ENCODE data around the gene SKA1.
"Not testable (repeated sequence)": the region's sequence is repeated elsewhere in the genome, so short reads cannot be mapped to it uniquely, and the experiment has no call there.

The SKA1 gene

DNA sequence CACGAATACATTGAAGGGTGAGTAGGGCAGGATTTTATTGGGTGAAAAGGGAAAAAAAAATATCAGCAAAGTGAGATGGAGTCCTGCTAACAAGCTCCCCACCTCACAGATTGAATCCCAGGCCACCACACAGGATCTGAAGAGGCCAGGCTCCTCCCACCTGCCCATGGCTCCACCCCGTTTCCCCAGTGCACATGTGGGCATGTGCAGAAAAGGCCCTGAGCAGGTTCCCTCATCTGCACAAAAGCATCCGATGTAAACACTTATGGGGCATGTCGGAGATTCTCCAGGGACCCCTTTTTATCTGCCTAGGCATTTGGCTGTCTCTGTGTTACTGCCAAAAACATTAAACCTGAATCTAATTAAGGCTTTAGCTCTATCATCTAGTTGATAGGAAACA is 35.2 kb downstream of the SKA1 start:
- H3K9me3 ChIP-seq (ENCODE audit: low read depth, low read length) = no peaks in the 10 kb centered on the region
- H3K27ac ChIP-seq = no peak overlapping the region
- no peaks in the 10 kb centered on the region for H3K36me3 ChIP-seq (ENCODE audit: insufficient read depth, low read length)
- H3K4me3 ChIP-seq = no peak overlapping the region
- DNase-seq (ENCODE audit: low read depth, low spot score) = no peak
- TF ChIP-seq EZH2 (IDR thresholded peaks at IDR 0.05) = no peak
- no peak for TF ChIP-seq POLR2AphosphoS5 (IDR thresholded peaks at IDR 0.05; ENCODE audit: borderline replicate concordance, low read depth, low read length)
- no peak for TF ChIP-seq FOXP2 (optimal IDR thresholded peaks at IDR 0.05; ENCODE audit: control extremely low read depth, extremely low read length, insufficient read depth)
- no peak overlapping the region for H3K9ac ChIP-seq (ENCODE audit: insufficient read length)

DNA sequence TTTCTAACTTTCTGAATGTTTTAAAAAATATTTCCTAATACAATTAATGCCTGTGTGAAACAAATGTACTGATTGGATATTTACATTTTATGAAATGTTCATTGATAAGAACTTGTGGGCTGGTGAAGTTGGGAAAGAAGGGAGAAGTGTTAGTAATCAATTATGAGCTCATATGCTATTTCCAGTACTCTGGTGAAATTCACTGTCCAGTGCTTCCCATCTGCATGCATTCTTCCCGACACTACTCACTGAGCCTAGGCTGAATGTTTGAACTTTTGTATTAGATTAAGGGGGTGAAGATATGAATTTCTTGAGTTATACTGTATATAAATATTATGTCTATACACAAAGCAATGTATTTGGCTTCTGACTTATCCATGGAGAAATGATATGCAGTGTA is 36.0 kb downstream of the SKA1 start:
- TF ChIP-seq POLR2AphosphoS5 (IDR thresholded peaks at IDR 0.05; ENCODE audit: borderline replicate concordance, low read depth, low read length) (no peak), FOXP2 (optimal IDR thresholded peaks at IDR 0.05; ENCODE audit: control extremely low read depth, extremely low read length, insufficient read depth) (no peak), EZH2 (IDR thresholded peaks at IDR 0.05) (no peak)
- Histone ChIP-seq H3K36me3 (ENCODE audit: insufficient read depth, low read length) (no peaks in the 10 kb centered on the region), H3K9me3 (ENCODE audit: low read depth, low read length) (no peaks in the 10 kb centered on the region), H3K9ac (ENCODE audit: insufficient read length) (no peak overlapping the region), H3K4me3 (no peak overlapping the region), H3K27ac (no peak overlapping the region)
- DNase-seq (ENCODE audit: low read depth, low spot score) = no peak

DNA sequence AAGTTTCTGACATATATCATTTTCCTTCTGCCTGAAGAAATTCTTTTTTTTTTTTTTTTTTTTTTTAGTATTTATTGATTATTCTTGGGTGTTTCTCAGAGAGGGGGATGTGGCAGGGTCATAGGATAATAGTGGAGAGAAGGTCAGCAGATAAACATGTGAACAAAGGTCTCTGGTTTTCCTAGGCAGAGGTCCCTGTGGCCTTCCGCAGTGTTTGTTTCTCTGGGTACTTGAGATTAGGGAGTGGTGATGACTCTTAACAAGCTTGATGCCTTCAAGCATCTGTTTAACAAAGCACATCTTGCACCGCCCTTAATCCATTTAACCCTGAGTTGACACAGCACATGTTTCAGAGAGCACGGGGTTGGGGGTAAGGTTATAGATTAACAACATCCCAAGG is 42.0 kb downstream of the SKA1 start:
- H3K27ac ChIP-seq; H3K36me3 ChIP-seq (ENCODE audit: insufficient read depth, low read length); H3K9ac ChIP-seq (ENCODE audit: insufficient read length); H3K9me3 ChIP-seq (ENCODE audit: low read depth, low read length); DNase-seq (ENCODE audit: low read depth, low spot score); H3K4me3 ChIP-seq: not testable (repeated sequence)

- not testable (repeated sequence) for DNase-seq (ENCODE audit: low read depth, low spot score); H3K36me3 ChIP-seq (ENCODE audit: insufficient read depth, low read length); H3K9me3 ChIP-seq (ENCODE audit: low read depth, low read length); H3K9ac ChIP-seq (ENCODE audit: insufficient read length); H3K4me3 ChIP-seq; H3K27ac ChIP-seq
Measured at GRCh38 chr18:50417705-50418104, 42.9 kb downstream of the SKA1 start.

GRCh38 chr18:50418650-50419049 is 43.8 kb downstream of the SKA1 start:
- Histone ChIP-seq H3K9ac (ENCODE audit: insufficient read length) (no peak overlapping the region), H3K27ac (no peak overlapping the region), H3K4me3 (no peak overlapping the region), H3K36me3 (ENCODE audit: insufficient read depth, low read length) (no peaks in the 10 kb centered on the region), H3K9me3 (ENCODE audit: low read depth, low read length) (no peaks in the 10 kb centered on the region)
- TF ChIP-seq EZH2 (IDR thresholded peaks at IDR 0.05) (no peak), FOXP2 (optimal IDR thresholded peaks at IDR 0.05; ENCODE audit: control extremely low read depth, extremely low read length, insufficient read depth) (no peak), POLR2AphosphoS5 (IDR thresholded peaks at IDR 0.05; ENCODE audit: borderline replicate concordance, low read depth, low read length) (no peak)
- no peak for DNase-seq (ENCODE audit: low read depth, low spot score)

- TF ChIP-seq FOXP2 (optimal IDR thresholded peaks at IDR 0.05; ENCODE audit: control extremely low read depth, extremely low read length, insufficient read depth) (no peak), POLR2AphosphoS5 (IDR thresholded peaks at IDR 0.05; ENCODE audit: borderline replicate concordance, low read depth, low read length) (no peak), EZH2 (IDR thresholded peaks at IDR 0.05) (no peak)
- no peaks in the 10 kb centered on the region for H3K9me3 ChIP-seq (ENCODE audit: low read depth, low read length)
- no peak overlapping the region for H3K4me3 ChIP-seq
- no peak overlapping the region for H3K27ac ChIP-seq
- no peak for DNase-seq (ENCODE audit: low read depth, low spot score)
- H3K9ac ChIP-seq (ENCODE audit: insufficient read length) = no peak overlapping the region
- H3K36me3 ChIP-seq (ENCODE audit: insufficient read depth, low read length) = no peaks in the 10 kb centered on the region
Measured at GRCh38 chr18:50422286-50422898, 47.5 kb downstream of the SKA1 start.

DNA sequence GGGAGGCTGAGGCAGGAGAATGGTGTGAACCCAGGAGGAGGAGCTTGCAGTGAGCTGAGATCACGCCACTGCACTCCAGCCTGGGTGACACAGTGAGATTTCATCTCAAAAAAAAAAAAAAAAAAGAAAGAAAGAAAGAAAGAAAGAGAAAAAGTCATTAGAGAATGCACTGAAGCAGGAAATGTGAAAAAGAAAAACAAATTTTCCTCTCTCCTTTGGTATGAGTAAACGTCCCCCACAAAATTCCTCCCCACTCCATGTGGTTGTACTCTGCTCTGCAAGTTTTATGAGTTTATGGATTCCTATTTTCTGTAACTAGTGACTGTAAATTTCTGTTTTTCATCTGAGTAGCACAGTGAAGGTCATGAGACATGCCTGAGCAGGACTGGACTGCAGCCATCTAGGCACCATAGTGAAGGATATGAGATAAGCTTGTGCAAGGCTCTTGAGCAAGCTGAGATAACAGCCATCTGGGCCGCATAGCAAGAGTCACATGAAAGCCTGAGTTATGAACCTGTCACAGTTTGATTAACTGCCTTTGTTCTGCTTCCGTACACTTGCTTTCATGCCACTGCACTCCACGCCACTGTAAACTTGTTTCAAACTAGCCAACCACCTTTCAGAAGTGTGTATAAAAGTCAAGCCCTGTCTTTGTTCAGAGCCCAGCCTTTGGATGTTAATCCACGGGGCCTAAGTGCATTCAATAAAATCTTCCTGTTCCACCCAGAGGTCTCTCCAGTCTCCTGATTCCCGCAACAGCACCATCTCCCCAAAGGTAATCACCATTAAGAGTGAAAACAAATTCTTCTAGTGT is 50.2 kb downstream of the SKA1 start:
- Histone ChIP-seq H3K27ac (no peak overlapping the region), H3K9me3 (ENCODE audit: low read depth, low read length) (no peaks in the 10 kb centered on the region), H3K9ac (ENCODE audit: insufficient read length) (no peak overlapping the region), H3K36me3 (ENCODE audit: insufficient read depth, low read length) (no peaks in the 10 kb centered on the region), H3K4me3 (no peak overlapping the region)
- DNase-seq (ENCODE audit: low read depth, low spot score) = no peak
- TF ChIP-seq FOXP2 (optimal IDR thresholded peaks at IDR 0.05; ENCODE audit: control extremely low read depth, extremely low read length, insufficient read depth) (no peak), POLR2AphosphoS5 (IDR thresholded peaks at IDR 0.05; ENCODE audit: borderline replicate concordance, low read depth, low read length) (no peak), EZH2 (IDR thresholded peaks at IDR 0.05) (no peak)

DNA sequence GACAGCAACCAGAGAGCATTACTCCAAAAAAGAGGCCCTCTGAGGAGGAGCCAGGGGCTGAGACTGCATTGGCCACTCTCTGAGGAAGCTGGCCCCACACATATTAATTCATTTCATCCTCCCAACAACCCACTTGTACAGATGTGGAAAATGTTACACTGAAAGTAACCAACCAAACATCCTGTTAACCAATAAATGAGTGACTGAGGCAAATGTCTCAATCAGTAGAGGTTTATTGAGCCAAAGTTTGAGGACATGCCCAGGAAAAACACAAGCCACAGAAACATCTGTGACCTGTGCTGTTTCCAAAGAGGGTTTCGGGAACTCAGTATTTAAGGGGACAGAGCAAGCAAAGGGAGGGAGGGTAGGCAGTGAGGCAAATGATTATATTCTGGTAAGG is 53.0 kb downstream of the SKA1 start:
- H3K9ac ChIP-seq (ENCODE audit: insufficient read length) = no peak overlapping the region
- TF ChIP-seq POLR2AphosphoS5 (IDR thresholded peaks at IDR 0.05; ENCODE audit: borderline replicate concordance, low read depth, low read length) = no peak
- no peak for TF ChIP-seq FOXP2 (optimal IDR thresholded peaks at IDR 0.05; ENCODE audit: control extremely low read depth, extremely low read length, insufficient read depth)
- no peak for TF ChIP-seq EZH2 (IDR thresholded peaks at IDR 0.05)
- no peak for DNase-seq (ENCODE audit: low read depth, low spot score)
- H3K9me3 ChIP-seq (ENCODE audit: low read depth, low read length) = no peaks in the 10 kb centered on the region
- no peak overlapping the region for H3K27ac ChIP-seq
- no peaks in the 10 kb centered on the region for H3K36me3 ChIP-seq (ENCODE audit: insufficient read depth, low read length)
- no peak overlapping the region for H3K4me3 ChIP-seq

Measured in SK-N-MC (cell line).